HG02798 (cell line): ENCODE results near the gene SUPT3H.
"Not testable (repeated sequence)": the region's sequence is repeated elsewhere in the genome, so short reads cannot be mapped to it uniquely, and the experiment has no call there.

Experiments used
- ATAC-seq: cut with Tn5 transposase; IDR thresholded peaks from one replicate; pipeline ENCODE4 v1.9.1; 2021; ENCODE audit warnings: mild to moderate bottlenecking; ENCODE audit not compliant: unreplicated experiment, poor library complexity

Gene SUPT3H

DNA sequence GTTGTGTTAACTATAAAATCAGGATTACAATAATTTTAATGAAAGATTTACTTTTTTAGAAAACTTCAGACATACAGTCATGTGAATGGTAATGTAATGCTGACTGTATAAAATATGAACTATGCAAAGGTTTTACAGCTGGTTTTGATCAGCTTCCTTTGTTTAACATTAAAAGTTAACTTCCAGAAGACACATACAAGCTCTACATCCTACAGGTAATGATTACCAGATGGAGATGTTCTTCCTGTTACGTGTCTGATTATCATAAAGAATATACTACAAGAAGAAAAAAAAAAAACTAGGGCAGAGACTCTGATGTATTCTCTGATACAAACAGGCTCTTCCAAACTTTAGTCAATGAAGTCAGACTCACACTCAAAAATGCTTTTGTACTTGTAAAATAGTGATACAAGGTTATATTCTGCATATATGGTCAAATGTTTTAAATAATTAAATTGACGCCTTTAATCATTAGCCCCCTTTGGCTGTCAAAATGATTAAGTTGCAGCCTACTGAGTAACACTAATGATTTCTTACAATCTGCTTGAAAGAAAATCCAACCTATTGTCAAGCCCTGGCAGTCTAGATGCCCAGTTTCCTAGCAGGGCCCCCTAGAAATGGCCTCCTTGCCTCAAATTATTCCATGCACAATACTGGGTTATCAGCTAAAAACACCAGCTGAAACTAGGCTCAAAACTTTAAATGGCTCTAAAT lies 301.4 kb downstream of the SUPT3H start:
- ATAC-seq: no peak

- no peak for ATAC-seq
These were observed 302.5 kb downstream of the SUPT3H start for GRCh38 chr6:45075246-45075645.

DNA sequence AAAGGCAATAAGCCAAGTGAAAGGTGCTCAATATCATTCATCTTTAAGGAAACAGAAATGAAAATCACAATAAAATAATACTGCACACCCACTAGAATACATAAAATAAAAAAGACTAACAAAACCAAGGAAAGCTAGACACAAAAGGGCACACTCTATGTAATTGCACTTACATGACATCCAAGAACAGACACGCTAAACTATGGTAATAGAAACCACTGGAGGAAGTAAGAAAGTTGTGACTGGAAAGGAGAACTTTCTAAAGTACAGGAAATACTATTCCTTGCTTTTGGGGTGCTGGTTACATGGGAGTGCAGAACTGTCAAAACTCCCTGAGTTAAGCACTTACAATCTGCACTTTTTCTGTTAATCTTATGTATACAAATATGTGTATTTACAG lies 303.3 kb downstream of the SUPT3H start:
- no peak for ATAC-seq

DNA sequence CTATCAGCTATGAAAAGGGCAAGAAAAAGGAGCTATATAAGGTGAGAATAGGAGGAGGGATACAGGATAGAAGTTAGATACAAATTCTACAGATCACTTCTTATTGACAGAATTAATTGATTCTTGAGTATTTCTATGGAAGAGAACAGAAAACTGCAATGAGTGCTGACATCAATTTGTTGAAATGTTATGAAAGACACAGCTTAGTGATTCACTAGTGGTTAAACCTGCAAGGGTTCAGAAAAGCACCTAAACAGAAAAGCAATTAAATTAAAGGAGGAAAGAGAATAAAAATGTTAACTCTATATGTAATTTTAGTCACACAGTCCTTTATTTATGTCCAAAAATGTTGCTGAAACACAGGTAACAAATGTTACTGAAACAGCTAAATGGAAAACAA lies 304.0 kb downstream of the SUPT3H start:
- no peak for ATAC-seq

GRCh38 chr6:45072673-45073072 lies 305.1 kb downstream of the SUPT3H start:
- no peak for ATAC-seq

GRCh38 chr6:45072016-45072415 lies 305.7 kb downstream of the SUPT3H start:
- no peak for ATAC-seq

- ATAC-seq: no peak
These were observed 308.6 kb downstream of the SUPT3H start for GRCh38 chr6:45069091-45069490.

DNA sequence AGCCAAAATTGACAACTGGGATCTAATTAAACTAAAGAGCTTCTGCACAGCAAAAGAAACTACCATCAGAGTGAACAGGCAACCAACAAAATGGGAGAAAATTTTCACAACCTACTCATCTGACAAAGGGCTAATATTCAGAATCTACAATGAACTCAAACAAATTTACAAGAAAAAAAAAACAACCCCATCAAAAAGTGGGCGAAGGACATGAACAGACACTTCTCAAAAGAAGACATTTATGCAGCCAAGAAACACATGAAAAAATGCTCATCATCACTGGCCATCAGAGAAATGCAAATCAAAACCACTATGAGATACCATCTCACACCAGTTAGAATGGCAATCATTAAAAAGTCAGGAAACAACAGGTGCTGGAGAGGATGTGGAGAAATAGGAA lies 310.3 kb downstream of the SUPT3H start:
- not testable (repeated sequence) for ATAC-seq

DNA sequence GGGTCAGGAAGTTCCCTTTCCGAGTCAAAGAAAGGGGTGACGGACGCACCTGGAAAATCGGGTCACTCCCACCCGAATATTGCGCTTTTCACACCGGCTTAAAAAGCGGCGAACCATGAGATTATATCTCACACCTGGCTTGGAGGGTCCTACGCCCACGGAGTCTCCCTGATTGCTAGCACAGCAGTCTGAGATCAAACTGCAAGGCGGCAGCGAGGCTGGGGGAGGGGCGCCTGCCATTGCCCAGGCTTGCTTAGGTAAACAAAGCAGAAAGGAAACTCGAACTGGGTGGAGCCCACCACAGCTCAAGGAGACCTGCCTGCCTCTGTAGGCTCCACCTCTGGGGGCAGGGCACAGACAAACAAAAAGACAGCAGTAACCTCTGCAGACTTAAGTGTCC lies 315.1 kb downstream of the SUPT3H start:
- ATAC-seq: not testable (repeated sequence)

- no peak for ATAC-seq
These were observed 320.0 kb downstream of the SUPT3H start for GRCh38 chr6:45057711-45058110.

DNA sequence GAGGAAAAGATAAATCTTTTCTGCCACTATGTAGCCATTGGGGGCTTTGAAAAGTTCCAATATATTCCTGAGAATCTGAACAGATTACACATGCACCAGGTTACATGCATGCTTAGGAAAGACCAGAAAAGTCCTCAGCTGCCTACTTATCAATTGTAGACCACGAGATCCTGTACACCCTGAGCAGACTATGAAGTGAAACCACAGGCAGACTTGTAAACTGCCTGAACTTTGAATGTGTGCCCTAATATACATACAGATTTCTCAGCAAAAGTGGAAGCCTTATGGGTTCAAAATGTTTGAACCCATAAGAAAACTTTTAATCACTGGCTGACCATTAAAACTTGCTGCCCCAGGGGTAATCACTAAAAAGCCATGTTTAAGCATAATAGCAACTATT lies 323.1 kb downstream of the SUPT3H start:
- no peak for ATAC-seq

DNA sequence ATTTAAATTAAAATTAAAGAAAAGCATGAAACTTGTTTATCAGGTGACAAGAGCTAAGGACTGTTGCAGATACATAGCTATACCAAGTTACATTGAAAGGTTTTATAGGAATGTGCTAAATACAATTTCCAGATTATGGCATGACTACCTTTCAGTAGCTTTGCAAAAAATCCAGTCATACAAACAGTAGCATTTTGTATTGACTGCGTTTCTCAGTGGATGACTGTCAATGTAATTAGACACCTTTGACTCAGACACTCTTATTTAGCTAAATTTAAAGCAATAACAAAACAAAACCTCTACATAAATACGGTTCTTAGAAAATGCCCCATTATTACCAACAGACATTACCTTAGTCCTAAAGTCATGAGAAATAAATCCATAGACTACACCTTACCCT lies 325.4 kb downstream of the SUPT3H start:
- no peak for ATAC-seq

GRCh38 chr6:45049188-45049843 lies 328.4 kb downstream of the SUPT3H start:
- no peak for ATAC-seq

DNA sequence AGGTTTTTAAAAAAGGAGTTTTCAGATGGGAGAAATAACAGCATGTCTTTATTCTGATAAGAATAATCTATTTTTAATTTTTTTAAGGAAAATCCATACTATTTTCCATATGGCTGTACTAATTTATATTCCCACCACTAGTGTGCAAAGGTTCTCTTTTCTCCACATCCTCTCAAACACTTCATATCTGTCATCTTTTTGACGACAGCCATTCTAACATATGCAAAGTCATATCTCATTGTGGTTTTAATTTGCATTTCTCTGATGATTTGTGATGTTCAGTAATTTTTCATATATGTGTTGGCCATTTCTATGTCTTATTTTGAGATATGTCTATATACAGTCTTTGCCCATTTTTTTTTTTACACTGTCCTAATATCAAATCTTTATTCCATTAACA lies 330.2 kb downstream of the SUPT3H start:
- ATAC-seq: no peak

DNA sequence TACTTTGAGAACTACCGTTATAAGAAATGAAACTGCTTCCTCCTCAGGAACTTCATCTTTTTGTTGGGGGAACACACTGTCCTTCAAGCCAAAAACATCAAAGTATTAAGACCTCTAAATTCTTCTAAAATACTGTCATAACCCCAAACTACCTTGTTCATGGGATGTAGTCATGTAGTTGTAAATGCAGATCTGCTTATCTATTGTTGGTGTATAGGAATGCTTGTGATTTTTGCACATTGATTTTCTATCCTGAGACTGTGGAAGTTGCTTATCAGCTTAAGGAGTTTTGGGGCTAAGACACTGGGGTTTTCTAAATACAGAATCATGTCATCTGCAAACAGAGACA lies 332.5 kb downstream of the SUPT3H start:
- ATAC-seq: no peak

DNA sequence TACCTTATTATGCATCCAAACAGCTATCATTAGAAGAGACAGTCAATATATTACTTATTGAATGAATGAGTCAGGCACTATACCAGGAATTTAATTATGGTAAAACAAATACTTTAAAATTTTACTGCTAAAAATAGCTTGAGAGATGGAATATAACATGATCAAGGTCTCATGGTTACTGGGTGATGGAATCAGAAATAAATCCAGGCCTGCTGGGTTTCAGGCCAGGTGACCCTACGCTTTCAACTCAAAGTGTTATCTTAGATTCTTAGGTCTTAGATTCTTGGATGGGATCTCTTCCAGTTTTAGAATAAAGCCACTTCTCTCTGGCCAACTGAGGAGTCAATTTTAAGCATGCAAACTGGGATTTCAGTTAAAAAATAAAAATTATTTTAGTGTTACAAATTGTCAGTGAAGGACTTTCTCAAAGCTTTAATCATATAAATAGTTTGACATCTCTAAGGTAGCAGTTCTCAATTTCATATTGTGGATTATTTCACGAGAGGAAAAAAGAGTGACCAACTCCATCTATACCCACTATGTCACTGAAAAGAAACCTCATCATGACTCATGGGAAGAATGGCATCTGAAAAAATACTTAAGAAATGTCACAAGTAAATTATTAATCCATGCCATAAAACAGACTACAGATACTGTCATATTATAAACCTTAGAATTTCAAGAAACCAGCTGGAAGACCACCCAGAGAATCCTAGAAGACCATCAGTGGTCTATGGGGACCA lies 333.1 kb downstream of the SUPT3H start:
- ATAC-seq: no peak

- no peak for ATAC-seq
These were observed 333.6 kb downstream of the SUPT3H start for GRCh38 chr6:45044086-45044485.

- ATAC-seq: not testable (repeated sequence)
These were observed 335.1 kb downstream of the SUPT3H start for GRCh38 chr6:45042673-45043072.

GRCh38 chr6:45038226-45038625 lies 339.5 kb downstream of the SUPT3H start:
- ATAC-seq: no peak

DNA sequence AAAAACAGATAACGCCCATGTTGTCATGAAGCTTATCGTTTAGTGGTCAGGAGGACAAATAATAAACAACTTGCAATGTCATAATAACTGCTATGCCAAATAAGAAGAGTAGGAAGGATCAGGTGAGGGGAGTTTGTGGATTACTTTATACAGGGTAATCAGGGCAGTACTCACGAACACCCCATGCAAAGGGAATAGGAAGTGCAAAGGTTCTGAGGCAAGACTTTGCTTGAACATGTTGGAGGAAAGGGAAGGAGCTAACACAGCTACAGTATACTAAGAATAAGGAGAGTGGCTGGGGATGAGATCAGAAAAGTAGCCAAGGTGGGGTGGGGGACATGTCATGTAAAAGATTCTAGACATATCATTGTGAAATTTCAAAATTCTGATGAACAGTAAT lies 341.6 kb downstream of the SUPT3H start:
- ATAC-seq: no peak

- no peak for ATAC-seq
These were observed 345.3 kb downstream of the SUPT3H start for GRCh38 chr6:45032426-45032825.

DNA sequence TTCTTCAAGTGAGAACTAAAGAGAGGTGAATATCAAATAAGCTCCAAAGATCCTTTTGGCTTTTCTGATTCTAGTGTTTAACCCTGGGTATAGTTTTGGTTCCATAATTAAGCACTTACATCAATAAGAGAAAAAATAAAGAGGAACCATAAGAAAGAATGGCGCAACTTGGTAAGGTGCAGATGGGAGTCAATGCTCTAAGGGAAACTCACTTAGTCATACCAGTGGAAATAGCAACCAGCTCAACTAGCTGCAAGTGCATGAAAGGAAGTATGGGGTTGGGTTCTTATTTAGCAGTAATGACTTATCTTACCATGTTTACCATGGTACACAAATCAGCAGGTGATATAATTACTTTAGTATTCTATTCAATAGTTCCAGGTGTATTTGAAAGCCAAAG lies 346.1 kb downstream of the SUPT3H start:
- no peak for ATAC-seq
